Lower leg skin (tissue), 3 donors: ENCODE measurements around the gene GPAM.

Experiments
- POLR2A ChIP-seq, 2 donors: fragments of 450-650 bp; IDR thresholded peaks; one replicate each; pipeline ENCODE4 v1.6.1; 2016 to 2017; ENCODE audit warnings: antibody characterized with exemption in 2 of 2, mild to moderate bottlenecking in 1 of 2, moderate library complexity in 1 of 2
- TF ChIP-seq, protein P1 (sequence below), 3 donors: fragments of 450-650 bp; IDR thresholded peaks; one replicate each; pipeline ENCODE4 v1.5.1; 2016; ENCODE audit warnings: antibody characterized with exemption in 3 of 3, mild to moderate bottlenecking in 3 of 3, moderate library complexity in 2 of 3

GRCh38 chr10:112131346-112131745 is 52.2 kb downstream of the GPAM start:
- TF ChIP-seq, protein P1, sequence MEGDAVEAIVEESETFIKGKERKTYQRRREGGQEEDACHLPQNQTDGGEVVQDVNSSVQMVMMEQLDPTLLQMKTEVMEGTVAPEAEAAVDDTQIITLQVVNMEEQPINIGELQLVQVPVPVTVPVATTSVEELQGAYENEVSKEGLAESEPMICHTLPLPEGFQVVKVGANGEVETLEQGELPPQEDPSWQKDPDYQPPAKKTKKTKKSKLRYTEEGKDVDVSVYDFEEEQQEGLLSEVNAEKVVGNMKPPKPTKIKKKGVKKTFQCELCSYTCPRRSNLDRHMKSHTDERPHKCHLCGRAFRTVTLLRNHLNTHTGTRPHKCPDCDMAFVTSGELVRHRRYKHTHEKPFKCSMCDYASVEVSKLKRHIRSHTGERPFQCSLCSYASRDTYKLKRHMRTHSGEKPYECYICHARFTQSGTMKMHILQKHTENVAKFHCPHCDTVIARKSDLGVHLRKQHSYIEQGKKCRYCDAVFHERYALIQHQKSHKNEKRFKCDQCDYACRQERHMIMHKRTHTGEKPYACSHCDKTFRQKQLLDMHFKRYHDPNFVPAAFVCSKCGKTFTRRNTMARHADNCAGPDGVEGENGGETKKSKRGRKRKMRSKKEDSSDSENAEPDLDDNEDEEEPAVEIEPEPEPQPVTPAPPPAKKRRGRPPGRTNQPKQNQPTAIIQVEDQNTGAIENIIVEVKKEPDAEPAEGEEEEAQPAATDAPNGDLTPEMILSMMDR (IDR thresholded peaks at IDR 0.05): no peak
- TF ChIP-seq POLR2A (IDR thresholded peaks at IDR 0.05): no peak
